ENCODE results near the gene PIP5K1B. TPM values are rescaled to one million over a fixed set of nuclear protein-coding genes. Genes with fewer than 3 reads are reported as not detected.

The PIP5K1B gene
- total and polyA plus RNA-seq, 2 of the 13 experiments (the other 11 are each of a cell fraction or from before 2014, with no cell fraction given) = 15.8 to 17.5 TPM

DNA sequence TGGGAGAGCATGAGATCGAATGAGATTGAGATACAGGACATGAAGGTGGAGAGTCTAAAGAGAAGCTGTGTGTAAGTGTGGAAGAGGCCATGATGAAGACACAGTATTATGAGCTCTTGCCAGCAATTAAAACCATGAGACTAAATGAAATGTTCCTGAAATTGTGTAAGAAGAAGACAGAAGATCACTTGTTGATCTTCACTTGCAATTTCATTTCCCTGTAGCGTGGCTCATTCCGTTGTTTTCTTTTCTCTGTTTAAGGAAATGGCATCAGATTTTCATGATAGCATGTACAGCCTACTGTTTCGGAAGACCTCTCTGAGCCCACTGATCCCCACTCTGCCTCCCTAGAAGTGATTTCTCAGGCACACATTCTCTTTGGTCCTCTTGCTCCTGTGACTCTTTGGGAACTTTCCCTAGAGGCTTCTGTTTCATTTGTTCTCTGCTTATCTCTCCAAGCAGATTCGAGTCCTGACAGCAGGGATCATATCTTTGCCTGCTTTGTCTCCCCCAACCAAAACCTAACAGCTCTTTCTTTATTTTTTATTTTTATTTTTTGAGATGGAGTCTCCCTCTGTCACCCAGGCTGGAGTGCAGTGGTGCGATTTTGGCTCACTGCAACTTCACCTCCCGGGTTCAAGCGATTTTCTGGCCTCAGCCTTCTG lies 16.8 kb downstream of the PIP5K1B start:
- TF ChIP-seq GABPA (IDR thresholded peaks at IDR 0.05; ENCODE audit: low read depth, low read length) = no peak
- TF ChIP-seq GABPA (CRISPR knock-in tag; IDR thresholded peaks at IDR 0.05; ENCODE audit: low read depth) = no peak
- no peak for TF ChIP-seq ZNF136 (CRISPR knock-in tag; IDR thresholded peaks at IDR 0.05; ENCODE audit: low read depth)
- no peak for TF ChIP-seq GABPB1 (CRISPR knock-in tag; IDR thresholded peaks at IDR 0.05)
- TF ChIP-seq, protein P1, sequence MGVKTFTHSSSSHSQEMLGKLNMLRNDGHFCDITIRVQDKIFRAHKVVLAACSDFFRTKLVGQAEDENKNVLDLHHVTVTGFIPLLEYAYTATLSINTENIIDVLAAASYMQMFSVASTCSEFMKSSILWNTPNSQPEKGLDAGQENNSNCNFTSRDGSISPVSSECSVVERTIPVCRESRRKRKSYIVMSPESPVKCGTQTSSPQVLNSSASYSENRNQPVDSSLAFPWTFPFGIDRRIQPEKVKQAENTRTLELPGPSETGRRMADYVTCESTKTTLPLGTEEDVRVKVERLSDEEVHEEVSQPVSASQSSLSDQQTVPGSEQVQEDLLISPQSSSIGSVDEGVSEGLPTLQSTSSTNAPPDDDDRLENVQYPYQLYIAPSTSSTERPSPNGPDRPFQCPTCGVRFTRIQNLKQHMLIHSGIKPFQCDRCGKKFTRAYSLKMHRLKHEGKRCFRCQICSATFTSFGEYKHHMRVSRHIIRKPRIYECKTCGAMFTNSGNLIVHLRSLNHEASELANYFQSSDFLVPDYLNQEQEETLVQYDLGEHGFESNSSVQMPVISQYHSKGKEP (CRISPR knock-in tag; IDR thresholded peaks at IDR 0.05) = no peak
- TF ChIP-seq, protein P2, sequence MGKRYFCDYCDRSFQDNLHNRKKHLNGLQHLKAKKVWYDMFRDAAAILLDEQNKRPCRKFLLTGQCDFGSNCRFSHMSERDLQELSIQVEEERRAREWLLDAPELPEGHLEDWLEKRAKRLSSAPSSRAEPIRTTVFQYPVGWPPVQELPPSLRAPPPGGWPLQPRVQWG (CRISPR knock-in tag; IDR thresholded peaks at IDR 0.05; ENCODE audit: borderline replicate concordance, low read depth) = no peak
- TF ChIP-seq ZNF24 (IDR thresholded peaks at IDR 0.05) = no peak
- TF ChIP-seq PCBP1 (IDR thresholded peaks at IDR 0.05; ENCODE audit: borderline replicate concordance, low read depth, low read length) = no peak
- no peak for TF ChIP-seq GATA4 (IDR thresholded peaks at IDR 0.05; ENCODE audit: borderline replicate concordance, low read depth)
- TF ChIP-seq, protein P3, sequence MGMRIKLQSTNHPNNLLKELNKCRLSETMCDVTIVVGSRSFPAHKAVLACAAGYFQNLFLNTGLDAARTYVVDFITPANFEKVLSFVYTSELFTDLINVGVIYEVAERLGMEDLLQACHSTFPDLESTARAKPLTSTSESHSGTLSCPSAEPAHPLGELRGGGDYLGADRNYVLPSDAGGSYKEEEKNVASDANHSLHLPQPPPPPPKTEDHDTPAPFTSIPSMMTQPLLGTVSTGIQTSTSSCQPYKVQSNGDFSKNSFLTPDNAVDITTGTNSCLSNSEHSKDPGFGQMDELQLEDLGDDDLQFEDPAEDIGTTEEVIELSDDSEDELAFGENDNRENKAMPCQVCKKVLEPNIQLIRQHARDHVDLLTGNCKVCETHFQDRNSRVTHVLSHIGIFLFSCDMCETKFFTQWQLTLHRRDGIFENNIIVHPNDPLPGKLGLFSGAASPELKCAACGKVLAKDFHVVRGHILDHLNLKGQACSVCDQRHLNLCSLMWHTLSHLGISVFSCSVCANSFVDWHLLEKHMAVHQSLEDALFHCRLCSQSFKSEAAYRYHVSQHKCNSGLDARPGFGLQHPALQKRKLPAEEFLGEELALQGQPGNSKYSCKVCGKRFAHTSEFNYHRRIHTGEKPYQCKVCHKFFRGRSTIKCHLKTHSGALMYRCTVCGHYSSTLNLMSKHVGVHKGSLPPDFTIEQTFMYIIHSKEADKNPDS (CRISPR knock-in tag; IDR thresholded peaks at IDR 0.05) = no peak
- TF ChIP-seq ZNF235 (CRISPR knock-in tag; IDR thresholded peaks at IDR 0.05; ENCODE audit: borderline replicate concordance) = no peak
- no peak for TF ChIP-seq GTF2F1 (IDR thresholded peaks at IDR 0.05; ENCODE audit: low read length)
- no peak for TF ChIP-seq FOXA1 (IDR thresholded peaks at IDR 0.05)
- TF ChIP-seq FOXA1 (CRISPR knock-in tag; IDR thresholded peaks at IDR 0.05) = no peak
- TF ChIP-seq NCOA1 (CRISPR knock-in tag; IDR thresholded peaks at IDR 0.05) = no peak
- TF ChIP-seq ZNF557 (CRISPR knock-in tag; IDR thresholded peaks at IDR 0.05) = no peak
- H3K27me3 ChIP-seq (ENCODE audit: control insufficient read depth in 1 of 2, insufficient read depth in 2 of 2, low read length in 2 of 2) = no peaks in the 10 kb centered on the region
- H3K4me2 ChIP-seq (ENCODE audit: low read depth, low read length) = no peak overlapping the region
- ChIA-PET POLR2A (no interaction called here), CTCF (ENCODE audit: low intra/inter-chr PET ratio, low total read pairs) (no interaction called here)
- 95% methylated on average over 8 of the region's 8 CpGs for WGBS (ENCODE audit: low lambda C conversion rate)
- no peak for FAIRE-seq
- H3K79me2 ChIP-seq (ENCODE audit: insufficient read depth, low read length) = peaks cover 79% of the 10 kb centered on the region
- BruUV-seq (replicated peaks) = no TSS peak
- peaks cover 67% of the 10 kb centered on the region for H3K4me1 ChIP-seq (ENCODE audit: insufficient read depth, low read length)
- no peaks in the 10 kb centered on the region for H3K36me3 ChIP-seq (replicated peaks in 1 of 2; ENCODE audit: control insufficient read depth in 1 of 2, insufficient read depth in 2 of 2, low read length in 2 of 2)
- H4K20me1 ChIP-seq (ENCODE audit: insufficient read depth, low read length) = no peaks in the 10 kb centered on the region; the same call in 1 of the 2 replicates
- in situ Hi-C loops (cut with HindIII; ENCODE audit: extremely low pct_ligation_motif_present, low pct_unique_long_range_greater_than_20kb) = no loop called here
- H3K9ac ChIP-seq (ENCODE audit: insufficient read depth, low read depth, low read length) = no peak overlapping the region
- no peak overlapping the region for H3K4me3 ChIP-seq (replicated peaks in 1 of 3; ENCODE audit: insufficient read depth in 1 of 3, low read depth in 2 of 3, low read length in 3 of 3)
- intact Hi-C loops (cut with micrococcal nuclease; ENCODE audit: unreplicated experiment) = no loop called here
- ATAC-seq = no peak
- no peaks in the 10 kb centered on the region for H3K9me3 ChIP-seq (ENCODE audit: low read length)
- H3K27ac ChIP-seq (ENCODE audit: extremely low read length, insufficient read depth, low read length) = no peak overlapping the region
- no peak for DNase-seq (ENCODE audit: low spot score)
- H2AFZ ChIP-seq (ENCODE audit: low read length) = no peak overlapping the region
